Transverse colon (tissue), 4 donors: ENCODE data around the gene HCST. TPM values are rescaled to one million over a fixed set of nuclear protein-coding genes. Genes with fewer than 3 reads are reported as not detected.

Experiments used
- DNase-seq: peaks from one replicate; pipeline ENCODE4 v3.0.0-alpha.2; 2019
- H3K27ac ChIP-seq, 4 donors: fragments of 200-600 bp; sonication (generic); 2 replicates each; pipeline ENCODE4 v1.5.1; 2016 to 2018; ENCODE audit warnings: inconsistent platforms in 4 of 4
- H3K27me3 ChIP-seq: fragments of 200-600 bp; sonication (generic); 2 replicates; pipeline ENCODE4 v1.5.1; 2017; ENCODE audit warnings: inconsistent platforms
- H3K36me3 ChIP-seq, 4 donors: fragments of 200-600 bp; sonication (generic); 2 replicates each; pipeline ENCODE4 v1.5.1; 2017 to 2019; ENCODE audit warnings: inconsistent platforms in 4 of 4
- H3K4me1 ChIP-seq, 4 donors: fragments of 200-600 bp; sonication (generic); 2 replicates each; pipeline ENCODE4 v1.5.1; 2017 to 2020; ENCODE audit warnings: inconsistent platforms in 4 of 4
- H3K4me3 ChIP-seq, 4 donors: fragments of 200-600 bp; sonication (generic); 1 replicate in 1 of 4; 2 replicates in 3 of 4; pipeline versions ENCODE4 v1.5.1 to v1.6.1; 2017 to 2019; ENCODE audit warnings: inconsistent platforms in 4 of 4
- H3K9me3 ChIP-seq, 2 donors: fragments of 200-600 bp; sonication (generic); 2 replicates each; pipeline ENCODE4 v1.5.1; 2017 to 2019; ENCODE audit warnings: inconsistent platforms in 2 of 2
- EP300 ChIP-seq: sonication (generic); formaldehyde crosslinking; IDR thresholded peaks from one replicate; pipeline ENCODE4 v1.6.1; 2017; ENCODE audit warnings: antibody characterized with exemption, low read depth
- POLR2A ChIP-seq: fragments of 450-650 bp; IDR thresholded peaks from one replicate; pipeline ENCODE4 v1.6.1; 2016; ENCODE audit warnings: antibody characterized with exemption, mild to moderate bottlenecking, moderate library complexity
- POLR2AphosphoS5 ChIP-seq, 3 donors: sonication (generic); formaldehyde crosslinking; IDR thresholded peaks; one replicate each; pipeline ENCODE4 v1.6.1; 2016; ENCODE audit warnings: antibody characterized with exemption in 3 of 3
- WGBS, 2 donors: methylation state at CpG; one replicate each; pipeline ENCODE4 v1.1.5; 2018; ENCODE audit warnings: low coverage in 1 of 2; 5-methylcytosine and 5-hydroxymethylcytosine counted together
- in situ Hi-C, 4 donors: fragments of 200-750 bp; cut with MboI; loops; one replicate each; pipeline versions ENCODE4 v1.15.0 to v1.15.1; 2017; ENCODE audit warnings: low sequenced_read_pairs in 3 of 4, low pct_ligation_motif_present in 1 of 4, low pct_unique_long_range_greater_than_20kb in 1 of 4
- intact Hi-C: fragments of 100-400 bp; cut with DNase I; formaldehyde crosslinking; loops from one replicate; pipeline ENCODE4 v1.15.1; 2023; ENCODE audit warnings: low total_unique reads
- total RNA-seq, 4 donors: library from RNA; depleted of rRNA; stranded (reverse); fragments of >200 nt; gene quantifications; one replicate each; pipeline ENCODE4 v1.1.0, GENCODE V29; 2016
- TF ChIP-seq, protein P1 (sequence below), 5 experiments: fragments of 200-600 bp in 3 of 5; fragments of 450-650 bp in 2 of 5; sonication (generic) in 3 of 5; IDR thresholded peaks; 1 replicate in 2 of 5; 2 replicates in 3 of 5; pipeline ENCODE4 v1.5.1; 2016 to 2017; ENCODE audit warnings: antibody characterized with exemption in 5 of 5, inconsistent platforms in 3 of 5, mild to moderate bottlenecking in 2 of 5, moderate library complexity in 1 of 5

The HCST gene, protein sequence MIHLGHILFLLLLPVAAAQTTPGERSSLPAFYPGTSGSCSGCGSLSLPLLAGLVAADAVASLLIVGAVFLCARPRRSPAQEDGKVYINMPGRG
- total RNA-seq = 1 to 10 TPM in 1 of 4 donors, not detected in 3; 9.4 TPM

- DNase-seq = peak; percentile 30
- 30 to 33% methylated on average over 5 to 6 of the region's 6 CpGs for WGBS, 2 donors
- no peaks in the 10 kb centered on the region for H3K27me3 ChIP-seq
- peaks cover 0 to under 1% (median 0%) of the 10 kb centered on the region in 4 donors for H3K36me3 ChIP-seq
- H3K9me3 ChIP-seq = no peaks in the 10 kb centered on the region
- peaks cover 9 to 39% (median 17%) of the 10 kb centered on the region in 4 donors for H3K4me1 ChIP-seq
- peak within 1 kb of the TSS; percentile 88 to 97 (median 92) for H3K27ac ChIP-seq
- peak within 1 kb of the TSS in 2 of 4 donors; percentile 11 to 31 for H3K4me3 ChIP-seq
- TF ChIP-seq POLR2A = peak; percentile 14
- no peak for TF ChIP-seq EP300
- intact Hi-C loops = no loop called here
- in situ Hi-C loops = no loop called here
Measured at GRCh38 chr19:35901854-35902661, at the start of gene HCST. Gene HCST (plus strand): TSS chr19:35902529. CDS start chr19:35902594, 65 bp downstream.

GRCh38 chr19:35853038-35853756 is 49.1 kb upstream of the HCST start:
- Histone ChIP-seq H3K27ac (no peak overlapping the region), H3K4me1 (peaks cover 0 to 16% (median 10%) of the 10 kb centered on the region in 4 donors), H3K4me3 (no peak overlapping the region), H3K27me3 (peaks cover 87% of the 10 kb centered on the region), H3K36me3 (no peaks in the 10 kb centered on the region), H3K9me3 (no peaks in the 10 kb centered on the region)
- intact Hi-C loops = no loop called here
- 45 to 49% methylated on average over 2 to 8 of the region's 8 CpGs for WGBS, 2 donors
- in situ Hi-C loops = no loop called here
- DNase-seq = no peak
- TF ChIP-seq, protein P1, sequence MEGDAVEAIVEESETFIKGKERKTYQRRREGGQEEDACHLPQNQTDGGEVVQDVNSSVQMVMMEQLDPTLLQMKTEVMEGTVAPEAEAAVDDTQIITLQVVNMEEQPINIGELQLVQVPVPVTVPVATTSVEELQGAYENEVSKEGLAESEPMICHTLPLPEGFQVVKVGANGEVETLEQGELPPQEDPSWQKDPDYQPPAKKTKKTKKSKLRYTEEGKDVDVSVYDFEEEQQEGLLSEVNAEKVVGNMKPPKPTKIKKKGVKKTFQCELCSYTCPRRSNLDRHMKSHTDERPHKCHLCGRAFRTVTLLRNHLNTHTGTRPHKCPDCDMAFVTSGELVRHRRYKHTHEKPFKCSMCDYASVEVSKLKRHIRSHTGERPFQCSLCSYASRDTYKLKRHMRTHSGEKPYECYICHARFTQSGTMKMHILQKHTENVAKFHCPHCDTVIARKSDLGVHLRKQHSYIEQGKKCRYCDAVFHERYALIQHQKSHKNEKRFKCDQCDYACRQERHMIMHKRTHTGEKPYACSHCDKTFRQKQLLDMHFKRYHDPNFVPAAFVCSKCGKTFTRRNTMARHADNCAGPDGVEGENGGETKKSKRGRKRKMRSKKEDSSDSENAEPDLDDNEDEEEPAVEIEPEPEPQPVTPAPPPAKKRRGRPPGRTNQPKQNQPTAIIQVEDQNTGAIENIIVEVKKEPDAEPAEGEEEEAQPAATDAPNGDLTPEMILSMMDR (IDR thresholded peaks at IDR 0.05) = no peak
- TF ChIP-seq POLR2A = no peak
- no peak for TF ChIP-seq POLR2AphosphoS5 (IDR thresholded peaks at IDR 0.05)
- no peak for TF ChIP-seq EP300

- peak within 1 kb of the TSS; percentile 5 to 63 (median 29) for H3K4me3 ChIP-seq
- DNase-seq = no peak
- TF ChIP-seq POLR2AphosphoS5 (IDR thresholded peaks at IDR 0.05) (no peak), EP300 (no peak), POLR2A (no peak)
- TF ChIP-seq, protein P1 (IDR thresholded peaks at IDR 0.05) = no peak
- WGBS, 2 donors = 1% methylated on average over 42 of the region's 42 CpGs; no CpG with 5 or more reads in 1 of the 2 donors
- peaks cover 91% of the 10 kb centered on the region for H3K27me3 ChIP-seq
- peaks cover 0 to 20% (median 10%) of the 10 kb centered on the region in 4 donors for H3K4me1 ChIP-seq
- in situ Hi-C loops = no loop called here
- H3K9me3 ChIP-seq = no peaks in the 10 kb centered on the region
- no peaks in the 10 kb centered on the region for H3K36me3 ChIP-seq
- no peak within 1 kb of the TSS for H3K27ac ChIP-seq
- intact Hi-C loops = no loop called here
Measured at GRCh38 chr19:35856546-35857149, 45.7 kb upstream of the HCST start, which contains the start of gene KIRREL2. Gene KIRREL2 (plus strand): TSS chr19:35856911. CDS start chr19:35857120, 209 bp downstream.

DNA sequence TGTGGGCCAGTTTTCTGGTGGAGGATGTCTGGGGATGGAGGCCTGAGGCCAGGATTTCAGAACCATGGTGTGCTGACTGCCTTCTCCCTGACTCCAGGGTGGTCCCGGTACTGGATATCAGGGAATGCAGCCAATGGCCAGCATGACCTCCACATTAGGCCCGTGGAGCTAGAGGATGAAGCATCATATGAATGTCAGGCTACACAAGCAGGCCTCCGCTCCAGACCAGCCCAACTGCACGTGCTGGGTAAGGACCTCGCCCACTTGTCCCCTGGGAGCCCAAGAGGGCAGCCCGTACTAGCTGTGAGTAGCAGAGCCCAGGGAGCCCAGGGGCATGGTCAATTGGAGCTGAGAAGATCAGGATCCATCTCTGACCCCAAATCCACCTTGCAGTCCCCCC is 44.0 kb upstream of the HCST start:
- Histone ChIP-seq H3K4me3 (no peak overlapping the region), H3K4me1 (peaks cover 0 to 20% (median 10%) of the 10 kb centered on the region in 4 donors), H3K27me3 (peaks cover 97% of the 10 kb centered on the region), H3K36me3 (no peaks in the 10 kb centered on the region), H3K27ac (no peak overlapping the region), H3K9me3 (no peaks in the 10 kb centered on the region)
- no peak for DNase-seq
- 68 to 80% methylated on average over 2 to 6 of the region's 6 CpGs for WGBS, 2 donors
- intact Hi-C loops (no loop called here), in situ Hi-C loops (no loop called here)
- TF ChIP-seq POLR2A (no peak), EP300 (no peak), POLR2AphosphoS5 (IDR thresholded peaks at IDR 0.05) (no peak)
- TF ChIP-seq, protein P1 (IDR thresholded peaks at IDR 0.05) = no peak
